Esophagus muscularis mucosa (tissue), 4 donors: ENCODE data around the gene RSL1D1.

Experiments
- EP300 ChIP-seq: sonication (generic); formaldehyde crosslinking; IDR thresholded peaks from one replicate; pipeline ENCODE4 v1.6.1; 2017; ENCODE audit warnings: antibody characterized with exemption
- POLR2A ChIP-seq: fragments of 450-650 bp; IDR thresholded peaks from one replicate; pipeline ENCODE4 v1.6.1; 2017; ENCODE audit warnings: antibody characterized with exemption, moderate library complexity, mild to moderate bottlenecking, low read depth
- POLR2AphosphoS5 ChIP-seq, 2 donors: sonication (generic); formaldehyde crosslinking; IDR thresholded peaks; one replicate each; pipeline ENCODE4 v1.6.1; 2017; ENCODE audit warnings: antibody characterized with exemption in 2 of 2
- TF ChIP-seq, protein P1 (sequence below), 3 experiments: fragments of 200-600 bp in 2 of 3; fragments of 450-650 bp in 1 of 3; sonication (generic) in 2 of 3; IDR thresholded peaks; one replicate each; pipeline ENCODE4 v1.5.1; 2017 to 2019; ENCODE audit warnings: antibody characterized with exemption in 3 of 3, mild to moderate bottlenecking in 2 of 3, moderate library complexity in 1 of 3

DNA sequence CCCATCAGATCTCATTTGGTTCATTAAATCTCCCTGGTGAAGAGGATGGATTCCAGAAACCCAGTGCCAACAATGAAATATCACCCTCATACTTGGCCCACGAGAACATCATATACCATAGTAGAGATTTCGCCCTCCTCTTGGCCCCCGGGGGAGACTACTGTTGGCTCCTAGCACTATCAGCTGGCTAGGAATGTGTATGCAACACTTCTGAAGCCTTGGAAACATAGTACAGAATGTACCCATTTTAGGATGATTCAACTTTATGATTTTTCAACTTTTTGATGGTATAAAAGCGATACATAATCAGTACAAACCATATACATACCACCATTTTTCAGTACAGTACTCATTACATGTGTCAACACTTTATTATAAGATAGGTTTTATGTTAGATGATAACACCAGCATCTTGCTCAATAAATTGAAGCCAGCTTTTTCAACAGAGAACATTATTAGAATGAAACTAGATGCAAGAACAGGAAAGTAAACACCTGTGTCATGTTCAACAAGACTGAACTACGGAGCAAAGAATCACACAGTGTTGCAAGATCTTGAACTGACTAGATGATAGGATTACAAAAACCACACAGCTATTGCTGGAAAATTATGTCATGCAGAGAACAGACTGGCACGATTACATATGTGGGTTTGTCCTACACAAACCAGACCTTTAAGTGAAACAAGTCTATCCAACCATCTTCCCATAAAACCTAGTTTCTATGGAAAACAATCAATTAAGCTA, 17.2 kb downstream of the RSL1D1 start:
- no peak for TF ChIP-seq POLR2AphosphoS5 (IDR thresholded peaks at IDR 0.05)
- TF ChIP-seq, protein P1, sequence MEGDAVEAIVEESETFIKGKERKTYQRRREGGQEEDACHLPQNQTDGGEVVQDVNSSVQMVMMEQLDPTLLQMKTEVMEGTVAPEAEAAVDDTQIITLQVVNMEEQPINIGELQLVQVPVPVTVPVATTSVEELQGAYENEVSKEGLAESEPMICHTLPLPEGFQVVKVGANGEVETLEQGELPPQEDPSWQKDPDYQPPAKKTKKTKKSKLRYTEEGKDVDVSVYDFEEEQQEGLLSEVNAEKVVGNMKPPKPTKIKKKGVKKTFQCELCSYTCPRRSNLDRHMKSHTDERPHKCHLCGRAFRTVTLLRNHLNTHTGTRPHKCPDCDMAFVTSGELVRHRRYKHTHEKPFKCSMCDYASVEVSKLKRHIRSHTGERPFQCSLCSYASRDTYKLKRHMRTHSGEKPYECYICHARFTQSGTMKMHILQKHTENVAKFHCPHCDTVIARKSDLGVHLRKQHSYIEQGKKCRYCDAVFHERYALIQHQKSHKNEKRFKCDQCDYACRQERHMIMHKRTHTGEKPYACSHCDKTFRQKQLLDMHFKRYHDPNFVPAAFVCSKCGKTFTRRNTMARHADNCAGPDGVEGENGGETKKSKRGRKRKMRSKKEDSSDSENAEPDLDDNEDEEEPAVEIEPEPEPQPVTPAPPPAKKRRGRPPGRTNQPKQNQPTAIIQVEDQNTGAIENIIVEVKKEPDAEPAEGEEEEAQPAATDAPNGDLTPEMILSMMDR (IDR thresholded peaks at IDR 0.05) = no peak
- TF ChIP-seq POLR2A = no peak
- TF ChIP-seq EP300 = no peak
